NT2/D1 (cell line): Measurements from ENCODE around the gene GPR39.

Experiments used
- YY1 ChIP-seq: IDR thresholded peaks from 2 replicates; pipeline ENCODE4 v1.6.1; 2011; ENCODE audit not compliant: insufficient read length, insufficient read depth
- ZNF274 ChIP-seq: IDR thresholded peaks from 2 replicates; pipeline ENCODE4 v1.6.1; 2011; ENCODE audit warnings: mild to moderate bottlenecking, low read depth, low read length

DNA sequence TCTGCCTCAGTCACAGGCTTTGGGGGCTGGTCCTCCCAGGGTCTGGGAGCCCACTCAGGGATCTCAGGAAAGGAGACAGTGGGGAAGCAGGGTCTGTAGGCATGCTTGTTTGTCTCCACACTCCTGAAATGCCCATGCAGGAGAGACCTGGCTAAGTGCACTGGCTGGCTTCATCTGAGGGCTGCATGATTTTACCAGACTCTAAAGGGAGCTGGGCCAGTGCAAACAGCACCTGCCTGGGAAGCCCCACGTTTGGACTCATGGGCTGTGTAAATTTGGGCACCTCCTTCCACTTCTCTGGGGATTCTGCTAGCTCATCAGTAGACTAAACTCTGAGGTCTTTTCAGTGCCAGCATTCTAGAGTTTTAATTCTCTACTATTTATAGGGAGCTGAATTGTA is 219.7 kb downstream of the GPR39 start:
- no peak for TF ChIP-seq YY1
- TF ChIP-seq ZNF274: no peak
